ENCODE results near the gene POC1A. TPM values are rescaled to one million over a fixed set of nuclear protein-coding genes. Genes with fewer than 3 reads are reported as not detected.

POC1A gene
- total and polyA plus RNA-seq, 9 of the 15 experiments (the other 6 are each of a cell fraction or from before 2014, with no cell fraction given) = 7.2 to 17.5 (median 12.1) TPM

DNA sequence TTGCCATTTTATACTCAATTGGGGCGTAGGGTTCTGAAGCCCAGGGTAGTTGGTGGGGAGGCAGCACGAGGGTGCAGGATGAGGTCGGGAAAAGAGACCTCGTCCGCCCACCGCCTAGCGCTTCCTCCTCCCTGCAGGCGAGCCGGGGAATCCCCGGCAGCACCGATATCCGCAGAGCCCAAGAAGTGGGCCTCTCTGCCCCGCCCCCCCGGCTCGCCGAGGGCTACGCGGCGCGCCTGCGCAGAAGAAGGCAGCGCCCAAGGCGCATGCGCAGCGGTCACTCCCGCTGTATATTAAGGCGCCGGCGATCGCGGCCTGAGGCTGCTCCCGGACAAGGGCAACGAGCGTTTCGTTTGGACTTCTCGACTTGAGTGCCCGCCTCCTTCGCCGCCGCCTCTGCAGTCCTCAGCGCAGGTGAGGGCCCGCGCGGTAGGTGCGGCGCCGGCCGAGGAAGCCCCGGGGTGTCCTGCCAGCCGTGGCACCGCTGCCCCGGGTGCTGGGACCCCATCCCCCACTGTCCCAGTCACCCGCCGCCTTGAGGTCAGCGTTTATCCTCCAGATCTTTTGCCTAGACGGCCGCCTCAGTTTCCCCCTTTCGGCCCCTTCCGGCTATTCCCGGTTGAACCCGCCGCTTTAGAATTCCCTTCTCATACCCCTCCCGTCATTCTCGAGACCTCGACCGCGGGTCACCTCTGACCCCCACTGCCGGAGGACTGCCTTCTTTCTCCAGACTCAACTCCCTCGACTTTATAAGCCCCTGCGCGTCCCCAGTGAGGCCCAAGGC, 43.8 kb upstream of the POC1A start, which contains the start of gene ALAS1 (continued):
- TF ChIP-seq FOXM1 (IDR thresholded peaks at IDR 0.05; ENCODE audit: low read depth) = no peak
- TF ChIP-seq FOXM1 (CRISPR knock-in tag; IDR thresholded peaks at IDR 0.05; ENCODE audit: low read depth) = peak; percentile 23; the same call in 1 of the 2 replicates
- TF ChIP-seq EGR1 (conservative IDR thresholded peaks at IDR 0.05) = peak; percentile 61
- TF ChIP-seq, protein P1, sequence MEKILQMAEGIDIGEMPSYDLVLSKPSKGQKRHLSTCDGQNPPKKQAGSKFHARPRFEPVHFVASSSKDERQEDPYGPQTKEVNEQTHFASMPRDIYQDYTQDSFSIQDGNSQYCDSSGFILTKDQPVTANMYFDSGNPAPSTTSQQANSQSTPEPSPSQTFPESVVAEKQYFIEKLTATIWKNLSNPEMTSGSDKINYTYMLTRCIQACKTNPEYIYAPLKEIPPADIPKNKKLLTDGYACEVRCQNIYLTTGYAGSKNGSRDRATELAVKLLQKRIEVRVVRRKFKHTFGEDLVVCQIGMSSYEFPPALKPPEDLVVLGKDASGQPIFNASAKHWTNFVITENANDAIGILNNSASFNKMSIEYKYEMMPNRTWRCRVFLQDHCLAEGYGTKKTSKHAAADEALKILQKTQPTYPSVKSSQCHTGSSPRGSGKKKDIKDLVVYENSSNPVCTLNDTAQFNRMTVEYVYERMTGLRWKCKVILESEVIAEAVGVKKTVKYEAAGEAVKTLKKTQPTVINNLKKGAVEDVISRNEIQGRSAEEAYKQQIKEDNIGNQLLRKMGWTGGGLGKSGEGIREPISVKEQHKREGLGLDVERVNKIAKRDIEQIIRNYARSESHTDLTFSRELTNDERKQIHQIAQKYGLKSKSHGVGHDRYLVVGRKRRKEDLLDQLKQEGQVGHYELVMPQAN (IDR thresholded peaks at IDR 0.05; ENCODE audit: borderline replicate concordance) = 0 out of 2 replicates have a peak, but pooled peaks have one; percentile 21
- TF ChIP-seq KAT7 (CRISPR knock-in tag; IDR thresholded peaks at IDR 0.05; ENCODE audit: borderline replicate concordance) = 0 out of 2 replicates have a peak, but pooled peaks have one; percentile 6
- TF ChIP-seq SMARCC2 (IDR thresholded peaks at IDR 0.05; ENCODE audit: low read depth) = no peak
- no peak for TF ChIP-seq RBM14 (IDR thresholded peaks at IDR 0.05; ENCODE audit: borderline replicate concordance, insufficient read depth, low read depth, low read length)
- TF ChIP-seq BMI1 (IDR thresholded peaks at IDR 0.05; ENCODE audit: low read length) = no peak
- TF ChIP-seq PHF8 (IDR thresholded peaks at IDR 0.05; ENCODE audit: borderline replicate concordance, low read length) = peak; percentile 78; the same call in 1 of the 2 replicates
- no peak for TF ChIP-seq ZNF384 (IDR thresholded peaks at IDR 0.05; ENCODE audit: low read depth, low read length)
- TF ChIP-seq, protein P2, sequence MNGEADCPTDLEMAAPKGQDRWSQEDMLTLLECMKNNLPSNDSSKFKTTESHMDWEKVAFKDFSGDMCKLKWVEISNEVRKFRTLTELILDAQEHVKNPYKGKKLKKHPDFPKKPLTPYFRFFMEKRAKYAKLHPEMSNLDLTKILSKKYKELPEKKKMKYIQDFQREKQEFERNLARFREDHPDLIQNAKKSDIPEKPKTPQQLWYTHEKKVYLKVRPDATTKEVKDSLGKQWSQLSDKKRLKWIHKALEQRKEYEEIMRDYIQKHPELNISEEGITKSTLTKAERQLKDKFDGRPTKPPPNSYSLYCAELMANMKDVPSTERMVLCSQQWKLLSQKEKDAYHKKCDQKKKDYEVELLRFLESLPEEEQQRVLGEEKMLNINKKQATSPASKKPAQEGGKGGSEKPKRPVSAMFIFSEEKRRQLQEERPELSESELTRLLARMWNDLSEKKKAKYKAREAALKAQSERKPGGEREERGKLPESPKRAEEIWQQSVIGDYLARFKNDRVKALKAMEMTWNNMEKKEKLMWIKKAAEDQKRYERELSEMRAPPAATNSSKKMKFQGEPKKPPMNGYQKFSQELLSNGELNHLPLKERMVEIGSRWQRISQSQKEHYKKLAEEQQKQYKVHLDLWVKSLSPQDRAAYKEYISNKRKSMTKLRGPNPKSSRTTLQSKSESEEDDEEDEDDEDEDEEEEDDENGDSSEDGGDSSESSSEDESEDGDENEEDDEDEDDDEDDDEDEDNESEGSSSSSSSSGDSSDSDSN (IDR thresholded peaks at IDR 0.05; ENCODE audit: borderline replicate concordance in 1 of 2, low read depth in 2 of 2, low read length in 2 of 2) = no peak
- TF ChIP-seq NRF1 (conservative IDR thresholded peaks at IDR 0.05 in 1 of 2, IDR thresholded peaks at IDR 0.05 in 1 of 2) = peak; percentile 99
- TF ChIP-seq POLR2A (conservative IDR thresholded peaks at IDR 0.05) = peak; percentile 86
- peak; percentile 43; the same call in 1 of the 2 replicates for TF ChIP-seq MBD2 (IDR thresholded peaks at IDR 0.05; ENCODE audit: borderline replicate concordance, low read depth)
- TF ChIP-seq, protein P3, sequence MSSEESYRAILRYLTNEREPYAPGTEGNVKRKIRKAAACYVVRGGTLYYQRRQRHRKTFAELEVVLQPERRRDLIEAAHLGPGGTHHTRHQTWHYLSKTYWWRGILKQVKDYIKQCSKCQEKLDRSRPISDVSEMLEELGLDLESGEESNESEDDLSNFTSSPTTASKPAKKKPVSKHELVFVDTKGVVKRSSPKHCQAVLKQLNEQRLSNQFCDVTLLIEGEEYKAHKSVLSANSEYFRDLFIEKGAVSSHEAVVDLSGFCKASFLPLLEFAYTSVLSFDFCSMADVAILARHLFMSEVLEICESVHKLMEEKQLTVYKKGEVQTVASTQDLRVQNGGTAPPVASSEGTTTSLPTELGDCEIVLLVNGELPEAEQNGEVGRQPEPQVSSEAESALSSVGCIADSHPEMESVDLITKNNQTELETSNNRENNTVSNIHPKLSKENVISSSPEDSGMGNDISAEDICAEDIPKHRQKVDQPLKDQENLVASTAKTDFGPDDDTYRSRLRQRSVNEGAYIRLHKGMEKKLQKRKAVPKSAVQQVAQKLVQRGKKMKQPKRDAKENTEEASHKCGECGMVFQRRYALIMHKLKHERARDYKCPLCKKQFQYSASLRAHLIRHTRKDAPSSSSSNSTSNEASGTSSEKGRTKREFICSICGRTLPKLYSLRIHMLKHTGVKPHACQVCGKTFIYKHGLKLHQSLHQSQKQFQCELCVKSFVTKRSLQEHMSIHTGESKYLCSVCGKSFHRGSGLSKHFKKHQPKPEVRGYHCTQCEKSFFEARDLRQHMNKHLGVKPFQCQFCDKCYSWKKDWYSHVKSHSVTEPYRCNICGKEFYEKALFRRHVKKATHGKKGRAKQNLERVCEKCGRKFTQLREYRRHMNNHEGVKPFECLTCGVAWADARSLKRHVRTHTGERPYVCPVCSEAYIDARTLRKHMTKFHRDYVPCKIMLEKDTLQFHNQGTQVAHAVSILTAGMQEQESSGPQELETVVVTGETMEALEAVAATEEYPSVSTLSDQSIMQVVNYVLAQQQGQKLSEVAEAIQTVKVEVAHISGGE (CRISPR knock-in tag; IDR thresholded peaks at IDR 0.05) = peak in 1 of 3 experiments; percentile 26; a peak in 1 of 6 replicates
- TF ChIP-seq TCF3 (CRISPR knock-in tag; IDR thresholded peaks at IDR 0.05) = no peak
- peak in 1 of 2 experiments; percentile 24; a peak in 1 of 4 replicates for TF ChIP-seq RAD21 (CRISPR knock-in tag; conservative IDR thresholded peaks at IDR 0.05 in 1 of 2, IDR thresholded peaks at IDR 0.05 in 1 of 2)
- TF ChIP-seq NR2C1 (IDR thresholded peaks at IDR 0.05) = peak; percentile 57; the same call in 1 of the 2 replicates
- TF ChIP-seq NR2C1 (tag; IDR thresholded peaks at IDR 0.05) = peak; percentile 55

Measured in K562 (cell line).